ENCODE results near the gene TIMM13.

GRCh38 chr19:2417881-2418406 is 9.4 kb downstream of the TIMM13 start:
- no peak for TF ChIP-seq POLR2A (IDR thresholded peaks at IDR 0.05)
- TF ChIP-seq, protein P1, sequence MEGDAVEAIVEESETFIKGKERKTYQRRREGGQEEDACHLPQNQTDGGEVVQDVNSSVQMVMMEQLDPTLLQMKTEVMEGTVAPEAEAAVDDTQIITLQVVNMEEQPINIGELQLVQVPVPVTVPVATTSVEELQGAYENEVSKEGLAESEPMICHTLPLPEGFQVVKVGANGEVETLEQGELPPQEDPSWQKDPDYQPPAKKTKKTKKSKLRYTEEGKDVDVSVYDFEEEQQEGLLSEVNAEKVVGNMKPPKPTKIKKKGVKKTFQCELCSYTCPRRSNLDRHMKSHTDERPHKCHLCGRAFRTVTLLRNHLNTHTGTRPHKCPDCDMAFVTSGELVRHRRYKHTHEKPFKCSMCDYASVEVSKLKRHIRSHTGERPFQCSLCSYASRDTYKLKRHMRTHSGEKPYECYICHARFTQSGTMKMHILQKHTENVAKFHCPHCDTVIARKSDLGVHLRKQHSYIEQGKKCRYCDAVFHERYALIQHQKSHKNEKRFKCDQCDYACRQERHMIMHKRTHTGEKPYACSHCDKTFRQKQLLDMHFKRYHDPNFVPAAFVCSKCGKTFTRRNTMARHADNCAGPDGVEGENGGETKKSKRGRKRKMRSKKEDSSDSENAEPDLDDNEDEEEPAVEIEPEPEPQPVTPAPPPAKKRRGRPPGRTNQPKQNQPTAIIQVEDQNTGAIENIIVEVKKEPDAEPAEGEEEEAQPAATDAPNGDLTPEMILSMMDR (IDR thresholded peaks at IDR 0.05), result no peak
